ENCODE measurements around the gene GALNTL6.

Gene GALNTL6

DNA sequence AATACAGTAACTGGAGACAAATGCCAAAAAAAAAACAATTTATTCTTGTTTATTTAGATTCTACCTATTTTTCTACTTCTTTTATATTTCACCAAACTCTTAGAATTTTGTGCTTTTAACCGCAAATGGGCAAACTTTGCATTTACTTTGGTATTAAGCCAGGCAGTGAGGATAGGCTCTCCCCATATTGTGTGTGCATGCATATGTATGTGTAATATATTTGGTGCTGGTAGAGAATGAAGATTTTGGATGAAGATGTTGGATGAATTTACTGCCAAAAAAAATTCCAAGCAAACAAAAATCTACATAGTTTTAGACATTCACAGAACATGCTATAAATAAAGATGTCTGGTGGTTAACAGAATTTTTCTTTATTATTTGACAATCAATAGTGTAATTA lies 30.3 kb downstream of the GALNTL6 start:
- TF ChIP-seq, protein P1, sequence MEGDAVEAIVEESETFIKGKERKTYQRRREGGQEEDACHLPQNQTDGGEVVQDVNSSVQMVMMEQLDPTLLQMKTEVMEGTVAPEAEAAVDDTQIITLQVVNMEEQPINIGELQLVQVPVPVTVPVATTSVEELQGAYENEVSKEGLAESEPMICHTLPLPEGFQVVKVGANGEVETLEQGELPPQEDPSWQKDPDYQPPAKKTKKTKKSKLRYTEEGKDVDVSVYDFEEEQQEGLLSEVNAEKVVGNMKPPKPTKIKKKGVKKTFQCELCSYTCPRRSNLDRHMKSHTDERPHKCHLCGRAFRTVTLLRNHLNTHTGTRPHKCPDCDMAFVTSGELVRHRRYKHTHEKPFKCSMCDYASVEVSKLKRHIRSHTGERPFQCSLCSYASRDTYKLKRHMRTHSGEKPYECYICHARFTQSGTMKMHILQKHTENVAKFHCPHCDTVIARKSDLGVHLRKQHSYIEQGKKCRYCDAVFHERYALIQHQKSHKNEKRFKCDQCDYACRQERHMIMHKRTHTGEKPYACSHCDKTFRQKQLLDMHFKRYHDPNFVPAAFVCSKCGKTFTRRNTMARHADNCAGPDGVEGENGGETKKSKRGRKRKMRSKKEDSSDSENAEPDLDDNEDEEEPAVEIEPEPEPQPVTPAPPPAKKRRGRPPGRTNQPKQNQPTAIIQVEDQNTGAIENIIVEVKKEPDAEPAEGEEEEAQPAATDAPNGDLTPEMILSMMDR (IDR thresholded peaks at IDR 0.05; ENCODE audit: control insufficient read depth, insufficient read depth, low read depth, low read length, missing control alignments): no peak

DNA sequence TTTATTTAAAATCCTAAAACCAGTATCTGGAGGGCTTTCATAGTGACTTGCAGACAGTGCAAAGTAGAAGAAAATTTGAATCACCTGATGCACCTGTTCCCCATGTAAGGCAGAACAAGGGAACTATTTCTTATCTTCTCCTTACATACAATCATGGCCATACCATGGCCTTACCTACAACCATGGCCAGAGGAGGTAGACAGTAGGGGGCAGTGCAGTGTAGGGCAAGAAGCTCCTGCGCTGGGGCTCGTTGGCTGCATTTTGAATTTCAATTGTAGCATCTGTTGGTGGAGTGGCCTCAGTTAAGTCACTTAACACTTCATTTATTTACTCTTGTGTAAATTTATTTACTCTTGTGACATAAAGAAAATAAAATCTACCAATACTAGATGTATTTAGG lies 33.0 kb downstream of the GALNTL6 start:
- TF ChIP-seq, protein P1 (IDR thresholded peaks at IDR 0.05; ENCODE audit: control insufficient read depth, insufficient read depth, low read depth, low read length, missing control alignments): peak; percentile 20
- no peak for DNase-seq (ENCODE audit: low read depth)

More for the DNA sequence above, 30.3 kb downstream of the GALNTL6 start:
- H3K4me3 ChIP-seq (ENCODE audit: control insufficient read depth, low read depth, low read length): no peak overlapping the region
- DNase-seq (ENCODE audit: low read depth): no peak

DNA sequence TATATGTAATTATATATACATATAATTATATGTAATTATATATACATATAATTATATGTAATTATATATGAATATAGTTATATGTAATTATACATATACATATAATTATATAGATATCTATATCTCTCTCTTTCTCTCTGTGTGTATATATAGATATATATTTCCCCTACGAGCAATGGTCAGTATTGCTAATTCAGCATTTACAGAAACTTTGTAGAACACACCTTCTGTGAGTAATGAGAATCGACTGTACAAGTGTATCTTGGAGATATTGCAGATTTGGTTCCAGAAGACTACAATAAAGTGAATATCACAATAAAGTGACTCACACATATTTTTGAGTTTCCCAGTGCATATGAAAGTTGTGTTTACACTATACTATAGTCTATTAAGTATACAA lies 33.7 kb downstream of the GALNTL6 start:
- no peak overlapping the region for H3K4me3 ChIP-seq (ENCODE audit: control insufficient read depth, low read depth, low read length)
- TF ChIP-seq, protein P1 (IDR thresholded peaks at IDR 0.05; ENCODE audit: control insufficient read depth, insufficient read depth, low read depth, low read length, missing control alignments): no peak
- no peak for DNase-seq (ENCODE audit: low read depth)

More for the DNA sequence above, 33.0 kb downstream of the GALNTL6 start:
- no peak overlapping the region for H3K4me3 ChIP-seq (ENCODE audit: control insufficient read depth, low read depth, low read length)

DNA sequence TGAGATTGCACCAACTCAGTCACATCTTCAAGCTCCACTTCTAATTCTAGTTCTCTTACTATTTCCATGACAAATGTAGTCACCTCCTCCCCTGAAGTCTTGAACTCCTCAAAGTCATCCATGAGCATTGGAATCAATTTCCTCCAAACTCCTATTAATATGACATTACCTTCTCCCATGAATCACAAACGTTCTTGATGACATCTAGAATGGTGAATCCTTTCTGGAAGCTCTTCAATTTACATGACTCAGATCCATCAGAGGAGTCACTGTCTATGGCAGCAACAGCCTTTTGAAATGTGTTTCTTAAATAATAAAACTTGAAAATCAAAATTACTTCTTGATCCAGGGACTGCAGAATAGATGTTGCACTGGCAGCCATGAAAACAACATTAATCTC lies 34.5 kb downstream of the GALNTL6 start:
- DNase-seq (ENCODE audit: low read depth): no peak
- no peak overlapping the region for H3K4me3 ChIP-seq (ENCODE audit: control insufficient read depth, low read depth, low read length)
- TF ChIP-seq, protein P1 (IDR thresholded peaks at IDR 0.05; ENCODE audit: control insufficient read depth, insufficient read depth, low read depth, low read length, missing control alignments): no peak

DNA sequence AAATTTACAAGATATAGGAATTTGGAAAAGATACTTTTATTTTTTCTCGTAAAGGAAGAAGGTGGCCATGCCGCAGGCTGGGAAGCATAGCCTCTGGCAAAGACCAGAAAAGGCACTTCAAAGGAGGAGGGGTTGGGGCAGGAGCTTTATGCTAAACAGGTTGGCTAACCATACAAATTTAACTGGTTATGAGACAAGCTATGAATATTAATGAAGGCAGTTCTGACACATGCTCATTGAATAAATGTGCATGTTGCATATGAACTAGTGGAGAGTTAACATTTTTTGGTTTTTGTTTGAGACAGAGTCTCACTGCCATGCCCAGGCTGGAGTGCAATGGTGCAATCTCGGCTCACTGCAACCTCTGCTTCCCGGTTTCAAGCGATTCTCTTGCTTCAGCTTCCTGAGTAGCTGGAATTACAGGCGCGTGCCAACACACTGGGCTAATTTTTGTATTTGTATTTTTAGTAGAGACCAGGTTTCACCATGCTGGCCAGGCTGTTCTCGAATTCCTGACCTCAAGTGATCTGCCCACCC lies 36.5 kb downstream of the GALNTL6 start:
- TF ChIP-seq, protein P1 (IDR thresholded peaks at IDR 0.05; ENCODE audit: control insufficient read depth, insufficient read depth, low read depth, low read length, missing control alignments): no peak
- DNase-seq (ENCODE audit: low read depth): no peak
- no peak overlapping the region for H3K4me3 ChIP-seq (ENCODE audit: control insufficient read depth, low read depth, low read length)

DNA sequence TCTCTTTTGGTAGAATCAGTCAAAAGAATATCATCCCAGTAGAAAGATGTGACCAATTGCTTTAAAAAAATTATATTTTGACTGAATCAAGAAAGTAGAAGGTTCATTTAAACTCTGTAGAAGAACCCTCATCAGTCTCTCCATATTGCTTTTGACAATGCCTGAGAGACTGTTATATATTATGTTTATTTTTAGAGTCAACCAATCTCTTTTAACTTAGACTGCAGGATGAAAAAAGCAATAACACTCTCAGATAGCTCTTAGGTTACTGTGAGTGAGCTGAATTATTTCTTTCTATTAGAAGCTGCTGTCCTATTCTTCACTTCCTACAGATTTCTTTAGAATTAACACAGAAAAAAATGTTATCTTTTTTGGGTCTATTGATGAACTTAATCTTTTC lies 38.1 kb downstream of the GALNTL6 start:
- no peak overlapping the region for H3K4me3 ChIP-seq (ENCODE audit: control insufficient read depth, low read depth, low read length)
- DNase-seq (ENCODE audit: low read depth): no peak
- TF ChIP-seq, protein P1 (IDR thresholded peaks at IDR 0.05; ENCODE audit: control insufficient read depth, insufficient read depth, low read depth, low read length, missing control alignments): no peak
